ENCODE data around the gene MUC16. TPM values are rescaled to one million over a fixed set of nuclear protein-coding genes. Genes with fewer than 3 reads are reported as not detected.

Gene MUC16
- total RNA-seq, 1 experiment from 2014 or later: 0.15 TPM

- H3K27ac ChIP-seq (ENCODE audit: low read length): no peak overlapping the region
- CTCF ChIA-PET: no interaction called here
- no peaks in the 10 kb centered on the region for H3K36me3 ChIP-seq (ENCODE audit: low read depth, low read length)
- H3K4me2 ChIP-seq (ENCODE audit: low read length): no peak overlapping the region
- H3K79me2 ChIP-seq (ENCODE audit: low read length): no peaks in the 10 kb centered on the region
- no peaks in the 10 kb centered on the region for H4K20me1 ChIP-seq (ENCODE audit: low read length)
- H3K9ac ChIP-seq (ENCODE audit: low read length): no peak overlapping the region
- H3K9me2 ChIP-seq (replicated peaks; ENCODE audit: low read length): no peaks in the 10 kb centered on the region
- peaks cover 20% of the 10 kb centered on the region for H3K4me1 ChIP-seq (ENCODE audit: insufficient read depth, low read length)
- peak; percentile 43 for DNase-seq
- TF ChIP-seq EZH2phosphoT487 (IDR thresholded peaks at IDR 0.05; ENCODE audit: borderline replicate concordance, low read length) (no peak), EZH2 (IDR thresholded peaks at IDR 0.05; ENCODE audit: low read length, unreplicated experiment) (no peak)
- TF ChIP-seq, protein P1, sequence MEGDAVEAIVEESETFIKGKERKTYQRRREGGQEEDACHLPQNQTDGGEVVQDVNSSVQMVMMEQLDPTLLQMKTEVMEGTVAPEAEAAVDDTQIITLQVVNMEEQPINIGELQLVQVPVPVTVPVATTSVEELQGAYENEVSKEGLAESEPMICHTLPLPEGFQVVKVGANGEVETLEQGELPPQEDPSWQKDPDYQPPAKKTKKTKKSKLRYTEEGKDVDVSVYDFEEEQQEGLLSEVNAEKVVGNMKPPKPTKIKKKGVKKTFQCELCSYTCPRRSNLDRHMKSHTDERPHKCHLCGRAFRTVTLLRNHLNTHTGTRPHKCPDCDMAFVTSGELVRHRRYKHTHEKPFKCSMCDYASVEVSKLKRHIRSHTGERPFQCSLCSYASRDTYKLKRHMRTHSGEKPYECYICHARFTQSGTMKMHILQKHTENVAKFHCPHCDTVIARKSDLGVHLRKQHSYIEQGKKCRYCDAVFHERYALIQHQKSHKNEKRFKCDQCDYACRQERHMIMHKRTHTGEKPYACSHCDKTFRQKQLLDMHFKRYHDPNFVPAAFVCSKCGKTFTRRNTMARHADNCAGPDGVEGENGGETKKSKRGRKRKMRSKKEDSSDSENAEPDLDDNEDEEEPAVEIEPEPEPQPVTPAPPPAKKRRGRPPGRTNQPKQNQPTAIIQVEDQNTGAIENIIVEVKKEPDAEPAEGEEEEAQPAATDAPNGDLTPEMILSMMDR (conservative IDR thresholded peaks at IDR 0.05; ENCODE audit: low read depth, low read length): no peak
- H2AFZ ChIP-seq (ENCODE audit: low read length): no peak overlapping the region
- H3K4me3 ChIP-seq (ENCODE audit: low read length): no peak overlapping the region
- H3K27me3 ChIP-seq (ENCODE audit: low read length): no peaks in the 10 kb centered on the region
- POLR2A ChIA-PET (ENCODE audit: unreplicated experiment): no interaction called here
- no peaks in the 10 kb centered on the region for H3K9me3 ChIP-seq (ENCODE audit: low read length)
- no TSS peak for BruUV-seq (replicated peaks)
- no peaks in the 10 kb centered on the region for H3F3A ChIP-seq (ENCODE audit: low read length, unreplicated experiment)
- intact Hi-C loops (cut with micrococcal nuclease): no loop called here
- no peak for ATAC-seq
These were observed 27.3 kb upstream of the MUC16 start for GRCh38 chr19:9037400-9038062.

GRCh38 chr19:9032136-9032631, 22.0 kb upstream of the MUC16 start:
- Histone ChIP-seq H3K4me2 (ENCODE audit: low read length) (peak overlapping the region; percentile 38), H3K4me1 (ENCODE audit: insufficient read depth, low read length) (peaks cover 10% of the 10 kb centered on the region), H3K4me3 (ENCODE audit: low read length) (no peak overlapping the region), H3K9ac (ENCODE audit: low read length) (no peak overlapping the region), H3K9me3 (ENCODE audit: low read length) (no peaks in the 10 kb centered on the region), H3K79me2 (ENCODE audit: low read length) (no peaks in the 10 kb centered on the region), H3K27ac (ENCODE audit: low read length) (peak overlapping the region; percentile 36), H3F3A (ENCODE audit: low read length, unreplicated experiment) (no peaks in the 10 kb centered on the region), H2AFZ (ENCODE audit: low read length) (peak overlapping the region; percentile 10; the same call in 1 of the 2 replicates), H3K9me2 (replicated peaks; ENCODE audit: low read length) (no peaks in the 10 kb centered on the region), H3K27me3 (ENCODE audit: low read length) (no peaks in the 10 kb centered on the region), H4K20me1 (ENCODE audit: low read length) (no peaks in the 10 kb centered on the region), H3K36me3 (ENCODE audit: low read depth, low read length) (no peaks in the 10 kb centered on the region)
- TF ChIP-seq EZH2 (IDR thresholded peaks at IDR 0.05; ENCODE audit: low read length, unreplicated experiment) (no peak), EZH2phosphoT487 (IDR thresholded peaks at IDR 0.05; ENCODE audit: borderline replicate concordance, low read length) (no peak)
- TF ChIP-seq, protein P1 (conservative IDR thresholded peaks at IDR 0.05; ENCODE audit: low read depth, low read length): no peak
- intact Hi-C loops (cut with micrococcal nuclease): loop anchor here (1.0 kb wide), 3 partner anchors 14 to 200 kb away; partner anchors contain the start of genes MBD3L1 and ZNF558
- DNase-seq: peak; percentile 87
- ATAC-seq: peak; percentile 90
- BruUV-seq (replicated peaks): no TSS peak
- ChIA-PET POLR2A (ENCODE audit: unreplicated experiment) (interaction anchor here (0.7 kb wide), 2 partner anchors 12 to 14 kb away, joined by 5 to 6 read pairs; no protein-coding TSS in a partner anchor), CTCF (no interaction called here)
